Omental fat pad (tissue), 4 donors: ENCODE results near the gene FDCSP. TPM values are rescaled to one million over a fixed set of nuclear protein-coding genes. Genes with fewer than 3 reads are reported as not detected.
"Not testable (repeated sequence)": the region's sequence is repeated elsewhere in the genome, so short reads cannot be mapped to it uniquely, and the experiment has no call there.

Experiments
- ATAC-seq: fragments of 150-250 bp; one replicate; pipeline ENCODE4 v1.9.1; 2016; ENCODE audit warnings: mild to moderate bottlenecking, moderate library complexity; ENCODE audit not compliant: low FRiP score
- DNase-seq: peaks from one replicate; pipeline ENCODE4 v3.0.0-alpha.2; 2019; ENCODE audit warnings: low spot score
- total RNA-seq, 4 donors: library from RNA; depleted of rRNA; stranded (reverse); fragments of >200 nt; gene quantifications; one replicate each; pipeline ENCODE4 v1.1.0, GENCODE V29; 2016
- TF ChIP-seq, protein P1 (sequence below), 3 donors: fragments of 450-650 bp; IDR thresholded peaks; one replicate each; pipeline ENCODE4 v1.5.1; 2016 to 2017; ENCODE audit warnings: antibody characterized with exemption in 3 of 3, mild to moderate bottlenecking in 3 of 3, moderate library complexity in 2 of 3

Gene FDCSP
- total RNA-seq, 4 donors from 2014 or later, result not detected

DNA sequence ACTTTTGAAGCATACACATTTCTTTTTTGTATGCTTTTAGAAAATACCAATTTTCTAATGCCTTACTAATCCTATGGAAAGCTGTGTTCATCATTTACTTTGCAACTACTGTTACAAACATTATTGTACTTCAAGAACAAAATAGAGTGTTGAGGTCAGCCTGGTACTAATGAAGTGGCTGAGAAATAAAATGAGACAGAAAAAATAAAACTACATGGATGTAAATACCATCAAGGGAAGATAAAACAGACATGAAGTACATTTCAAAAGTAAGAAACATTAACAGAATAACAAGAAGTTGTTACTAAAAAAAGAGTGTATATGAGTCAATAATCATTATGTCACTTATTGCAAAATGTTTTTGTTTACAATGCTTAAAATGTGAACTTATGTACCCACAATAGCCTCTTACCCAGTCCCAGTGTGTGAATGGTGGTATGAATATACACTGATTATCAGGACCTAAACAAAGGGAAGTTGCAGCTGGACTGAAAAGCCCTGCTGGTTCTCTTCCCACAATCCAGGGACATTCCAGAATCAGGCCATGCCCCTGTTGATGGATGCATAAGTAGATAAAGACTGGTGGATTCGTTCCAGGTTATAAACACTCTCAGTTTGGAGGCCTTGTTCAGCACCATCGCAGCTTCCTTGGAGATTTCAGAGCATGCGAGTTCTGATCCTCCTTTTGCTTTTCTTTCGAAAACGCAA, 14.1 kb downstream of the FDCSP start:
- TF ChIP-seq, protein P1, sequence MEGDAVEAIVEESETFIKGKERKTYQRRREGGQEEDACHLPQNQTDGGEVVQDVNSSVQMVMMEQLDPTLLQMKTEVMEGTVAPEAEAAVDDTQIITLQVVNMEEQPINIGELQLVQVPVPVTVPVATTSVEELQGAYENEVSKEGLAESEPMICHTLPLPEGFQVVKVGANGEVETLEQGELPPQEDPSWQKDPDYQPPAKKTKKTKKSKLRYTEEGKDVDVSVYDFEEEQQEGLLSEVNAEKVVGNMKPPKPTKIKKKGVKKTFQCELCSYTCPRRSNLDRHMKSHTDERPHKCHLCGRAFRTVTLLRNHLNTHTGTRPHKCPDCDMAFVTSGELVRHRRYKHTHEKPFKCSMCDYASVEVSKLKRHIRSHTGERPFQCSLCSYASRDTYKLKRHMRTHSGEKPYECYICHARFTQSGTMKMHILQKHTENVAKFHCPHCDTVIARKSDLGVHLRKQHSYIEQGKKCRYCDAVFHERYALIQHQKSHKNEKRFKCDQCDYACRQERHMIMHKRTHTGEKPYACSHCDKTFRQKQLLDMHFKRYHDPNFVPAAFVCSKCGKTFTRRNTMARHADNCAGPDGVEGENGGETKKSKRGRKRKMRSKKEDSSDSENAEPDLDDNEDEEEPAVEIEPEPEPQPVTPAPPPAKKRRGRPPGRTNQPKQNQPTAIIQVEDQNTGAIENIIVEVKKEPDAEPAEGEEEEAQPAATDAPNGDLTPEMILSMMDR (IDR thresholded peaks at IDR 0.05), result no peak
- ATAC-seq (no peak), DNase-seq (no peak)

DNA sequence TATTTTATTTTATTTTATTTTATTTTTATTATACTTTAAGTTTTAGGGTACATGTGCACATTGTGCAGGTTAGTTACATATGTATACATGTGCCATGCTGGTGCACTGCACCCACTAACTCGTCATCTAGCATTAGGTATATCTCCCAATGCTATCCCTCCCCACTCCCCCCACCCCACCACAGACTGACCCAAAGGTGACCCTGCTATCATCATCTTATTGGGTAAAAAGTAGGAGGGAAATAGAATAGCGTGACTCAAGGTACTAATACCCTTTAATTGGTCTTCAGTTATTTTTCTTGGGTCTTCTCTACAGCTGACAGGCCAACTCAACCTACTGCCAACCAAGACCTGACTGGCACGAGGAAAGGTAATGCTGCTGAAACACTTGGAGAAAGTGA, 16.4 kb downstream of the FDCSP start, which contains the start of gene CSN3:
Gene CSN3, plus strand, starts transcription at position 301 of the 400 bp plus-strand sequence. CDS start 2,223 bp downstream, outside the sequence.
- ATAC-seq, DNase-seq: not testable (repeated sequence)

DNA sequence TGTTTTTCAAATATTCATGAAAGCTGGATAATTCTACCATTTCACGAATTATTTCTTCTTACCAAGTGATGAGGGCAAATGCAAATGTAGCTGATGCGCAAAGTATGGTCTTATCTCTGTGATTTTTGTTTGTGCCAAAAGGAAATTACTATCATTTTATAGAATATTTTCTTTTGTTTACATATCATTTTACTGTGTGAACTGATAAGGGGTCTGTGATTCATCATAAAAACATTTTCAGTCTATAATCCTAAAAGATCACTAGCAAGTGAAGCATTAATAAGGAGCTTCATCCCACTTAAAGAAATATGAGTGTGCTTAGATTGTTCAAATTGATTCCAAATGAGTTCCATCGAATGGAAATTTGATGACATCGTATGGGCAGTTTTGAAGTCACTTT, 17.2 kb downstream of the FDCSP start:
- DNase-seq, result no peak
- TF ChIP-seq, protein P1 (IDR thresholded peaks at IDR 0.05), result no peak
- no peak for ATAC-seq

DNA sequence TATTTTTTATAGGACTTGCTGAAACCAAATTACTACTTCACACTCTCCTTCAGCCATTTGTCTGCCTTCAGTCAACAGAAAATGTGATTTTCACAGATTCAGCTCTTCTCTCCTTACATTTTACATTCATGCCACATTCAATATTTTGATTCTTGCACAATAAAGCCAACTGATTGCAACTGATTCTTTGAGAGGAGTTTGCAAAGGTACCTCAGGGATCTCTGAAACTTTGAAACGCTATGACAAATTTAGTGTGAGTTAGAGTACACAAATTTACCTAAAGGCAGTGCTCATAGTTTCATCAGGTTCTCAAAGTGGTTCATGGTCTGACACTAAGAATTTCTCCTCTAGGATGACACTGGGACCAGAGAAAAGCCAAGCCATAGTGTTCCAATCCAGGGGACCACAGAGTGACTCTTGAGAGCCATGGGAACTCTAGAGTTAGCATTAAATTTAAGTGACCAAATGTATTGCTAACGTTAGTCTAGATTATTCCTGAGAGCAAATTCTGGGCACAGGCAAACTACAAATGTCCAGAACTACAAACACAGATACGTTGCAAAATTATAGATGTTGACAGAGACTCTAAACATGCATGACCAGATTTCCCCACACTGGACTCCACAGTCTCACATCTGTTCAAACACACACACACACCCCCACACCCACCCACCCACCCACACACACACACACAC, 25.5 kb downstream of the FDCSP start:
- DNase-seq (no peak), ATAC-seq (no peak)
- TF ChIP-seq, protein P1 (IDR thresholded peaks at IDR 0.05), result no peak

DNA sequence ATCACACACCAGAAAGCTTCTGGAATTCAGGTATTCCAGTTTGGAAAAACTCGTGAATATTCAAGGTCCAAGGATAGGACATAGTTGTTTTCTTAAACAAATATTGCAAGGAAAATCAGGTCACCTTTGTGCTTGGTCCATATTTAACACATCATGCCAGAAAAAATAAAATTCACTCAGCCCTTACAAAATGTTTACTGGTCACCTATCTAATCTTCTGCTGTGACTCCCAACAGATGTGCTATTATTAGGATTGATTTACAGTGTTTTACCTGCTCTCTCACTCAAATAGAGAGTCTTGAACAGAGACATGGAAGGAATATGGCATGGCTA, 26.0 kb downstream of the FDCSP start:
- TF ChIP-seq, protein P1 (IDR thresholded peaks at IDR 0.05), result no peak
- no peak for ATAC-seq
- no peak for DNase-seq

DNA sequence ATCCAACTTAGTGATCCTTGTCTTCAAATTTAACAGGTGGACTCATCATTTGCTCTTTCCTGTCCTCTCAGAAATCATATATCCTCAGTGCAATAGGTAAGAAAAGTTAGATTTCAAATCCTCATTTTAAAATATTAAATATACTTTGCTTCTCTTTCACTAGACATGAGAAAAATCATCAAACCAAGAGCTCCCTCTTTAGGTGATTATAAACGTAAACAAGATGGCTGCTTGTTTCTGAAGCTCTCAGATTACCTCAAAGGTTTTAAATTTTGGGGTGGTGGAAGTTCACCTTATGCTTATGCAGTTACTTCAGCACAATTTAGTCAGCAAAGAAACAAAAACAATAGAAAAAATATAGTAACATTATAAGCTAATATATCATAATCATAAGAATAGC, 43.8 kb downstream of the FDCSP start:
- ATAC-seq, result no peak
- no peak for DNase-seq
- TF ChIP-seq, protein P1 (IDR thresholded peaks at IDR 0.05), result no peak

DNA sequence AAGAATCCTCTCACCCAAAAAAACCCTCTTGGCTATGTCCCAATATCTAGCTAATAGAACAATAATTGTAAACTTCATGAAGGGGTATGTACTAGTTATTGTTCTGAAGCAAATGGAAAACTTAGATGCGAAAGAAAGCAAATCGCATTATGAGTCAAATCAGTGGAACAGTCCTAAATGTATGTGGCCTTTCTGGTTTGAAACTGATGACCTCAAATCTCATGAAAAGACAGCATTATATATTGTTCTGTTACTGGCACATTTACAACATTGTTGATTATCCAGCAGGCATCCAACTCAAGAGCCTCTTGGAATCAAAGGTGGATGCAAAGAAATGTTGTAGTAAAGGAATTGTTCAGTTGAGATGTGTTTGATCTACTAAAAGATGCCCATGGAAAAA, 51.2 kb downstream of the FDCSP start:
- TF ChIP-seq, protein P1 (IDR thresholded peaks at IDR 0.05), result no peak
- ATAC-seq (no peak), DNase-seq (no peak)
